Bronchial epithelial cell (primary cell): ENCODE measurements around the gene MATR3. TPM values are rescaled to one million over a fixed set of nuclear protein-coding genes. Genes with fewer than 3 reads are reported as not detected.

ENCODE experiments used
- DNase-seq: peaks from one replicate; pipeline ENCODE4 v3.0.0-alpha.2; 2010; ENCODE audit warnings: low read depth
- FAIRE-seq: peaks from 2 replicates; lab custom pipeline; 2011; peaks lifted over from hg19 to GRCh38; lab: Jason Lieb, UNC
- H3K27me3 ChIP-seq: 2 replicates; pipeline ENCODE4 v1.5.1; 2011; ENCODE audit warnings: low read length; ENCODE audit not compliant: control insufficient read depth, insufficient read depth
- H3K36me3 ChIP-seq: 2 replicates; pipeline ENCODE4 v1.5.1; 2011; ENCODE audit warnings: low read length; ENCODE audit not compliant: control insufficient read depth, insufficient read depth
- H3K4me3 ChIP-seq: 2 replicates; pipeline ENCODE4 v1.5.1; 2011; ENCODE audit warnings: mild to moderate bottlenecking, low read depth, low read length, control low read depth
- total RNA-seq: library from RNA; depleted of rRNA; stranded (reverse); fragments of >200 nt; gene quantifications from 2 replicates; pipeline ENCODE4 v1.2.1, GENCODE V29; 2014
- TF ChIP-seq, protein P1 (sequence below): IDR thresholded peaks from 2 replicates; pipeline ENCODE4 v1.5.1; 2011; ENCODE audit warnings: mild to moderate bottlenecking, moderate library complexity, low read length, control low read depth, inconsistent platforms; ENCODE audit not compliant: insufficient read depth, severe bottlenecking

MATR3 gene
- total RNA-seq, 1 donor from 2014 or later = 173 TPM

DNA sequence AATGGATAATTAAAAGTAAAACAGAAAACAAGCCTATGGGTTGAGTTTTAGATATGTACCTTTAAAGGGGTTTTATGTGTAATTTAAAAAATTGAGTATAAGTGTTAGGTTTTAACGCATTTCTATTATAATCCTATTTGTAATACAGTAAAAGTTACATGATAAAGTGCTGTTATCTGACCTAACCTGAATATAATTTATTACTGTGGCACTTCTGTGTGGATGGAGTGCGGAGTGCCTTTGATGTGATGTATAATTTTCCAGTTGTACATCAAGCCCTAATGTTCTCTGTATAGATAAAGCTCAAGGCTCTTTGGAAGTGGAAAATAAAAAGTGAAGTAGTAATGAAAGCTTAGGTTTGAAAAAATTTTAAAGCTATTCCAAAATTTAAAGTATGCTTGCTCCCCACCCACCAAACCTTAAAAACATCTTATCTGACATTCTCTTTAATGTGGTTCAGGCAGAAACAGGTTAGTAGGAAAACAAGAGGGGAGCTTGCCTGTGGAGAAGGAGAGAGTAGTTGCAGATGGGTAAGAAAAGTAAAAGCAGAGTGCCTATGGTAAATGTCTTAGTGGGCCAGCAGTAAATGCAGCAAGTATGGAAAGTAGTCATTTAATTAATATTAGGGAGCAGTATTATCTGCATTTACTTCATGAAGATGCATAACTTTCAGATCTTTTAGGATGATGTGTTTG, 4.0 kb downstream of the MATR3 start:
- DNase-seq (no peak), FAIRE-seq (no peak)
- no peak overlapping the region for H3K4me3 ChIP-seq

DNA sequence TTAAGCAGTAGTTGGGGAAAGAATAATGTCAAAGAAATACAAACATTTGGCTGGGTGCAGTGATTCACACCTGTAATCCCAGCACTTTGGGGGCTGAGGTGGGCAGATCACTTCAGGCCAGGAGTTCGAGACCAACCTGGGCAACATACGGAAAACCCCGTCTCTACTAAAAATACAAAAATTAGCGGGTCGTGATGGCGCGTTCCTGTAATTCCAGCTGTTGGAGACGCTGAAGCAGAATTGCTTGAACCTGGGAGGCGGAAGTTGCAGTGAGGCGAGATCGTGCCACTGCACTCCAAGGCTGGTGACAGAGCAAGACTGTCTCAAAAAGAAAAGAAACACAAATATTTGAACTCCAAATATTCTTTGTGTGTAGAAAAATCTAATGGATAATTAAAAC, 4.7 kb downstream of the MATR3 start:
- no peaks in the 10 kb centered on the region for H3K27me3 ChIP-seq
- no peak for FAIRE-seq
- no peak overlapping the region for H3K4me3 ChIP-seq
- H3K36me3 ChIP-seq = no peaks in the 10 kb centered on the region
- TF ChIP-seq, protein P1, sequence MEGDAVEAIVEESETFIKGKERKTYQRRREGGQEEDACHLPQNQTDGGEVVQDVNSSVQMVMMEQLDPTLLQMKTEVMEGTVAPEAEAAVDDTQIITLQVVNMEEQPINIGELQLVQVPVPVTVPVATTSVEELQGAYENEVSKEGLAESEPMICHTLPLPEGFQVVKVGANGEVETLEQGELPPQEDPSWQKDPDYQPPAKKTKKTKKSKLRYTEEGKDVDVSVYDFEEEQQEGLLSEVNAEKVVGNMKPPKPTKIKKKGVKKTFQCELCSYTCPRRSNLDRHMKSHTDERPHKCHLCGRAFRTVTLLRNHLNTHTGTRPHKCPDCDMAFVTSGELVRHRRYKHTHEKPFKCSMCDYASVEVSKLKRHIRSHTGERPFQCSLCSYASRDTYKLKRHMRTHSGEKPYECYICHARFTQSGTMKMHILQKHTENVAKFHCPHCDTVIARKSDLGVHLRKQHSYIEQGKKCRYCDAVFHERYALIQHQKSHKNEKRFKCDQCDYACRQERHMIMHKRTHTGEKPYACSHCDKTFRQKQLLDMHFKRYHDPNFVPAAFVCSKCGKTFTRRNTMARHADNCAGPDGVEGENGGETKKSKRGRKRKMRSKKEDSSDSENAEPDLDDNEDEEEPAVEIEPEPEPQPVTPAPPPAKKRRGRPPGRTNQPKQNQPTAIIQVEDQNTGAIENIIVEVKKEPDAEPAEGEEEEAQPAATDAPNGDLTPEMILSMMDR = no peak
- no peak for DNase-seq

More for the DNA sequence above, 4.0 kb downstream of the MATR3 start:
- H3K36me3 ChIP-seq = no peaks in the 10 kb centered on the region
- no peaks in the 10 kb centered on the region for H3K27me3 ChIP-seq
- TF ChIP-seq, protein P1 = no peak

DNA sequence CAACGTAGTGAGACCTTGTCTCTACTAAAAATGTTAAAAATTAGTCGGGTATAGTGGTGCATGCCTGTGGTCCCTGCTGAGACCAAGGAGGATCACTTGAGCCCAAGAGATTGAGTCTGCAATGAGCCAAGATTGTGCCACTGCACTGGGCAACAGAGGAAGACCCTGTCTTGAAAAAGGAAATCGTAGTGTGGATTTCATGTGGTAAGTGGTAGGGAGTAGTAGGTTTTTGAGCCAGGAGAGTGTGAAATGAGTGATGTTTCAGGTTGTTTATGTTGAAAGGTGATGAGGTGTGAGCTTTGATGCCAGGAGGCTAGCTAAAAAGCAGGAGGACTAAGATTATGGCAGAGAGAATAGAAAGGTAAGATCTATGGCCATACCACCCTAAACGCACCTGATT, 5.9 kb downstream of the MATR3 start:
- TF ChIP-seq, protein P1 = no peak
- H3K36me3 ChIP-seq = no peaks in the 10 kb centered on the region
- FAIRE-seq (no peak), DNase-seq (no peak)
- no peak overlapping the region for H3K4me3 ChIP-seq
- no peaks in the 10 kb centered on the region for H3K27me3 ChIP-seq

DNA sequence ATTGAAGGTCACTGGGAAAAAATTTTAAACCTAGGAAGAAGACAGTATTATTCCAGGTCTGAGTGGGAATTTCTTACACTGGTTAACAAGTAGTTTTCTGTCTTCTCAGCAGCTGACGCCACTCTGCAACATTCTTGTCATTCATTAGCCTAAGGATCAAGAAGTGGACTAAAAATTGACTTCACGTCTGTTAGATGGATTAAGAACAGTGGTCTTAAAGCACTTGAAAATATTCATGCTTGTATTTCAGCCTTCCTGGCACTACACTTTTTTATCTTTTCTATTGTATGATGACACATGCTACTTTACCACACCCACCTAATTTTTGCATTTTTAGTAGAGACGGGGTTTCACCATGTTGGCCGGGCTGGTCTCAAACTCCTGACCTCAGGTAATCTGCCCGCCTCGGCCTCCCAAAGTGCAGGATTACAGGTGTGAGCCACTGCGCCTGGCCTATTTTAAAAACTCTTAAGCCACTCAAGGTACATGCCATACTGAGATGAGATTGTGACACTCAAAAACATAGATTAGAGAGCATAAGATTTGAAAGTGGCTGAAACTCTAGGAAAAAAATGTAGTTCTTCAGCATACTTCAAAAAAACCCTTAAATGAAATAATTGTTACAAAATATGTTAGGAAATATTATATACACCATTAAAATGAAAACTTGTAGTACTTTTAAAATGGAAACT, 8.4 kb downstream of the MATR3 start:
- TF ChIP-seq, protein P1 = no peak
- no peaks in the 10 kb centered on the region for H3K36me3 ChIP-seq
- DNase-seq (no peak), FAIRE-seq (no peak)
- H3K4me3 ChIP-seq = no peak overlapping the region
- no peaks in the 10 kb centered on the region for H3K27me3 ChIP-seq

DNA sequence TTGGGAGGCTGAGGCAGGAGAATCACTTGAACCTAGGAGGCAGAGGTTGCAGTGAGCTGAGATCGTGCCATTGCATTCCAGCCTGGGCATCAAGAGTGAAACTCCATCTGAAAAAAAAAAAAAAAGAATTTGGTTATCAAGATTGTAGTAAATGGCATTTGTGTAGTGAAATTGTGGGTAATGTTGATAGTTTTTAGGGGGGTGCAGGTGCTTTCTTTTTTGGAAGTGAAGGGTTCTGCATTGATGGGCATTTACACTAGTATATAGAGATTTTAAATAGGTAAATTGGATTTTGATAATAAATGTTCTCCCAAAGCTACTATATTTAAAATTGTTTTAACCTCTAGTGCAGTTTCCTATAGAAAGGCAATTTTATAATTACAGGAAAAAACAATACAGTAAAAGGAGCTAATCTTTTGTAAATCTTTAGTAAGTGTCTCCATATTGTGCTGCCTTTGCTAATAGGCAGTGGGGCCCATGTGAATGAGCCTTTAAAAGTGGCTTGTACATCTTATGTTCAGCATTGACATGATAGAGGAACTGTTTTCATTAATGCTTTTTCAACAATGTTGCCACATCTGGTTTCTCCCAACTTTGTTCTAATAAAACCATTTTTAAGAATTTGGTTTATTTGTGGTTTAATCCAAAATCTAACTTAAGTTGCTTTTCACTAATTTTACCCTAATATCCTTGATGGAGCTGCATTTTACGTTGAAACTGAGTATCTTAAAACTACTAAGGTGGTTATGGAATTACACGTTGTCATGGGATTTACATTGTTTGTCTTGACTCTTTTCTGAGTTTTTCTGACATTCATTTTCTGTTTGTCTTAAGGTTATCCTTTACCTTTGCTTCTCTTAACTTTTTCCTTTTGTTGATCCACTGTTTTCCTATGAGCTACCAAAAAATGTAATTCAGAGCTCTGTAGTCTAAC, 11.1 kb downstream of the MATR3 start:
- Histone ChIP-seq H3K4me3 (no peak overlapping the region), H3K36me3 (no peaks in the 10 kb centered on the region), H3K27me3 (no peaks in the 10 kb centered on the region)
- DNase-seq = no peak
- FAIRE-seq = no peak
- TF ChIP-seq, protein P1 = no peak
